Endothelial cell of umbilical vein (primary cell): ENCODE data around the gene BCAR3. TPM values are rescaled to one million over a fixed set of nuclear protein-coding genes. Genes with fewer than 3 reads are reported as not detected.

Source experiments
- BruUV-seq: library from RNA; stranded (reverse); fragments of 400-500 nt; replicated peaks from 2 replicates; lab custom pipeline; 2021; lab: Mats Ljungman, UMichigan
- CTCF ChIA-PET: fragments of 300-600, 350-600 bp; sonication (Branson Sonifier 250); formaldehyde crosslinking; loops from one replicate; lab custom pipeline; 2021; ENCODE audit warnings: antibody characterized with exemption, inconsistent platforms; lab: Charles Lee
- POLR2A ChIA-PET: fragments of 300-600, 350-600 bp; sonication (Branson Sonifier 250); formaldehyde crosslinking; loops from one replicate; lab custom pipeline; 2021; ENCODE audit warnings: antibody characterized with exemption, inconsistent platforms; lab: Charles Lee
- DNase-seq: peaks from one replicate; pipeline ENCODE4 v3.0.0-alpha.2; 2011; ENCODE audit warnings: low read depth, low spot score
- FAIRE-seq: peaks from 2 replicates; lab custom pipeline; 2011; peaks lifted over from hg19 to GRCh38; lab: Jason Lieb, UNC
- H2AFZ ChIP-seq: 2 replicates; pipeline ENCODE4 v1.6.0; 2012; ENCODE audit warnings: low read depth, low read length, control low read depth, inconsistent platforms
- H3K27ac ChIP-seq: 2 replicates; pipeline ENCODE4 v1.5.1; 2011; ENCODE audit warnings: low read depth, mild to moderate bottlenecking, control low read depth, low read length, moderate library complexity; ENCODE audit not compliant: insufficient read depth
- H3K27me3 ChIP-seq, 2 experiments: 2 replicates each; pipeline versions ENCODE4 v1.6.0 to v1.6.1; 2011; ENCODE audit warnings: low read length in 2 of 2, mixed read lengths in 1 of 2; ENCODE audit not compliant: control insufficient read depth in 2 of 2, insufficient read depth in 2 of 2
- H3K36me3 ChIP-seq, 2 experiments: 2 replicates in 1 of 2; 3 replicates in 1 of 2; pipeline ENCODE4 v1.5.1; 2011; ENCODE audit warnings: low read length in 2 of 2, mild to moderate bottlenecking in 1 of 2, moderate library complexity in 1 of 2; ENCODE audit not compliant: control insufficient read depth in 2 of 2, insufficient read depth in 2 of 2; ENCODE audit errors: extremely low read depth in 1 of 2
- H3K4me1 ChIP-seq: 3 replicates; pipeline ENCODE4 v1.5.1; 2011; ENCODE audit warnings: mild to moderate bottlenecking, low read length; ENCODE audit not compliant: control insufficient read depth, insufficient read depth; ENCODE audit errors: extremely low read depth
- H3K4me2 ChIP-seq: 2 replicates; pipeline ENCODE4 v1.6.1; 2011; ENCODE audit warnings: low read length, control low read depth, mixed read lengths; ENCODE audit not compliant: insufficient read depth
- H3K4me3 ChIP-seq, 3 experiments: fragments of 200-600 bp in 1 of 3; sonication (generic), shearing (Covaris generic) in 1 of 3; replicated peaks in 1 of 3; 2 replicates each; pipeline ENCODE4 v1.5.1; 2011 to 2016; ENCODE audit warnings: control low read depth in 3 of 3, low read length in 3 of 3, mild to moderate bottlenecking in 2 of 3, inconsistent platforms in 1 of 3, low read depth in 1 of 3, moderate library complexity in 1 of 3; ENCODE audit not compliant: insufficient read depth in 1 of 3
- H3K79me2 ChIP-seq: 2 replicates; pipeline ENCODE4 v1.6.0; 2012; ENCODE audit warnings: low read length, inconsistent platforms; ENCODE audit not compliant: control insufficient read depth, insufficient read depth
- H3K9ac ChIP-seq: replicated peaks from 2 replicates; pipeline ENCODE3; 2011; ENCODE audit warnings: low read length, control low read depth; ENCODE audit not compliant: insufficient read depth; ENCODE audit errors: extremely low read depth
- H3K9me1 ChIP-seq: replicated peaks from 3 replicates; pipeline ENCODE4 v1.6.0; 2011; ENCODE audit warnings: mild to moderate bottlenecking, low read length; ENCODE audit not compliant: control insufficient read depth, insufficient read depth; ENCODE audit errors: extremely low read depth
- H3K9me3 ChIP-seq: replicated peaks from 2 replicates; pipeline ENCODE4 v1.5.1; 2012; ENCODE audit warnings: low read length, inconsistent platforms; ENCODE audit not compliant: control insufficient read depth, insufficient read depth
- H4K20me1 ChIP-seq: replicated peaks from 2 replicates; pipeline ENCODE3; 2011; ENCODE audit warnings: mild to moderate bottlenecking, low read length; ENCODE audit not compliant: control insufficient read depth, insufficient read depth; ENCODE audit errors: extremely low read depth
- FOS ChIP-seq: IDR thresholded peaks from 2 replicates; pipeline ENCODE4 v1.6.1; 2011; ENCODE audit warnings: mild to moderate bottlenecking, low read length, moderate library complexity, borderline replicate concordance; ENCODE audit not compliant: insufficient read depth
- GATA2 ChIP-seq: IDR thresholded peaks from 2 replicates; pipeline ENCODE4 v1.7.0; 2011; ENCODE audit warnings: low read depth, mild to moderate bottlenecking, moderate library complexity, mixed read lengths, low read length; ENCODE audit not compliant: insufficient read length, insufficient read depth
- POLR2AphosphoS5 ChIP-seq: IDR thresholded peaks from 2 replicates; pipeline ENCODE4 v1.6.1; 2012; ENCODE audit warnings: low read depth, mild to moderate bottlenecking, control low read depth, low read length, moderate library complexity; ENCODE audit not compliant: insufficient read depth
- dilution Hi-C: fragments of 300-500 bp; cut with MboI; formaldehyde crosslinking; loops from one replicate; pipeline ENCODE4 v1.15.0; 2019; ENCODE audit warnings: low sequenced_read_pairs; ENCODE audit not compliant: extremely low pct_ligation_motif_present
- intact Hi-C: fragments of 100-400 bp; cut with micrococcal nuclease; formaldehyde crosslinking; loops from one replicate; pipeline ENCODE4 v1.10.0; 2022
- polyA plus RNA-seq, 4 experiments: library from polyadenylated mRNA; depleted of rRNA in 3 of 4; stranded (reverse) in 3 of 4; unstranded in 1 of 4; fragments of >200 nt; gene quantifications; 2 replicates each; pipeline versions ENCODE4 v1.2.1 to v1.2.3, GENCODE V29; 2011 to 2012; ENCODE audit warnings: missing spikeins in 1 of 4
- total RNA-seq: library from RNA; stranded (reverse); gene quantifications from 2 replicates; pipeline ENCODE4 v1.2.3, GENCODE V29; 2021
- TF ChIP-seq, protein P1 (sequence below), 2 donors: IDR thresholded peaks; 1 replicate in 1 of 2; 2 replicates in 1 of 2; pipeline ENCODE4 v1.5.1; 2011; ENCODE audit warnings: low read length in 2 of 2, mild to moderate bottlenecking in 2 of 2, moderate library complexity in 2 of 2, control low read depth in 1 of 2, inconsistent platforms in 1 of 2, low read depth in 1 of 2; ENCODE audit not compliant: insufficient read depth in 1 of 2; ENCODE audit errors: extremely low read depth in 1 of 2
- TF ChIP-seq, protein P2 (sequence below): IDR thresholded peaks from 2 replicates; pipeline ENCODE4 v1.6.1; 2011; ENCODE audit not compliant: insufficient read depth, insufficient read length

The BCAR3 gene
- total and polyA plus RNA-seq, 2 donors (not counting 3 experiments of a cell fraction or from before 2014, with no cell fraction given): 17.5 to 32.9 TPM

DNA sequence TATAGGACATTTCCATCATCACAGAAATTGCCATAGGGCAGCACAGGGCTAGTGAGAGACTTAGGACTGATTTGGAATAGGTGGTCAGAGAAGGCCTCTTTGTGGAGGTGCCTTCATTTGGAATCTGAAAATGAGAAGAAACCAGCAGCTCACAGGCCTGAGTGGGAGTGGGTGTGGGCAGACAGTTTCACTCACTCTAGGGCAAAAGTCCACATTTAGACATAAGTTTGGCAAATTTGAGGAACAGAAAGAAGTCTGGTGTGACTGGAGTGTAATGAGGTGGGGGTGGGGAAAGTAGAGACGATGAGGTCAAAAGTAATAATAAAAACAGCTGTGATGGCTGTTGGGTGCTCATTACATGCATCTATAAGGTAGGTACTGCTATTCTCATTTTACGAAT is 22.4 kb upstream of the BCAR3 start:
- TF ChIP-seq FOS (no peak), POLR2AphosphoS5 (no peak)
- TF ChIP-seq, protein P1, sequence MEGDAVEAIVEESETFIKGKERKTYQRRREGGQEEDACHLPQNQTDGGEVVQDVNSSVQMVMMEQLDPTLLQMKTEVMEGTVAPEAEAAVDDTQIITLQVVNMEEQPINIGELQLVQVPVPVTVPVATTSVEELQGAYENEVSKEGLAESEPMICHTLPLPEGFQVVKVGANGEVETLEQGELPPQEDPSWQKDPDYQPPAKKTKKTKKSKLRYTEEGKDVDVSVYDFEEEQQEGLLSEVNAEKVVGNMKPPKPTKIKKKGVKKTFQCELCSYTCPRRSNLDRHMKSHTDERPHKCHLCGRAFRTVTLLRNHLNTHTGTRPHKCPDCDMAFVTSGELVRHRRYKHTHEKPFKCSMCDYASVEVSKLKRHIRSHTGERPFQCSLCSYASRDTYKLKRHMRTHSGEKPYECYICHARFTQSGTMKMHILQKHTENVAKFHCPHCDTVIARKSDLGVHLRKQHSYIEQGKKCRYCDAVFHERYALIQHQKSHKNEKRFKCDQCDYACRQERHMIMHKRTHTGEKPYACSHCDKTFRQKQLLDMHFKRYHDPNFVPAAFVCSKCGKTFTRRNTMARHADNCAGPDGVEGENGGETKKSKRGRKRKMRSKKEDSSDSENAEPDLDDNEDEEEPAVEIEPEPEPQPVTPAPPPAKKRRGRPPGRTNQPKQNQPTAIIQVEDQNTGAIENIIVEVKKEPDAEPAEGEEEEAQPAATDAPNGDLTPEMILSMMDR (IDR thresholded peaks at IDR 0.05; ENCODE audit: extremely low read depth in 1 of 2, insufficient read depth in 1 of 2, low read depth in 1 of 2, low read length in 2 of 2): no peak
- TF ChIP-seq, protein P2, sequence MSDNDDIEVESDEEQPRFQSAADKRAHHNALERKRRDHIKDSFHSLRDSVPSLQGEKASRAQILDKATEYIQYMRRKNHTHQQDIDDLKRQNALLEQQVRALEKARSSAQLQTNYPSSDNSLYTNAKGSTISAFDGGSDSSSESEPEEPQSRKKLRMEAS: no peak
- intact Hi-C loops (no loop called here), dilution Hi-C loops (no loop called here)
- no TSS peak for BruUV-seq
- CTCF ChIA-PET: interaction anchor here (1.2 to 1.8 kb wide), 2 partner anchors 22 to 140 kb away, joined by 3 to 6 read pairs; partner anchors contain the start of gene BCAR3
- Histone ChIP-seq H4K20me1 (no peaks in the 10 kb centered on the region), H3K4me3 (no peak overlapping the region), H3K4me1 (peaks cover 12% of the 10 kb centered on the region), H3K27me3 (no peaks in the 10 kb centered on the region), H3K9me1 (no peaks in the 10 kb centered on the region), H3K9me3 (no peaks in the 10 kb centered on the region), H3K9ac (no peak overlapping the region), H3K79me2 (no peaks in the 10 kb centered on the region), H2AFZ (no peak overlapping the region), H3K36me3 (no peaks in the 10 kb centered on the region), H3K4me2 (no peak overlapping the region), H3K27ac (no peak overlapping the region)
- DNase-seq (no peak), FAIRE-seq (no peak)
- POLR2A ChIA-PET: no interaction called here

DNA sequence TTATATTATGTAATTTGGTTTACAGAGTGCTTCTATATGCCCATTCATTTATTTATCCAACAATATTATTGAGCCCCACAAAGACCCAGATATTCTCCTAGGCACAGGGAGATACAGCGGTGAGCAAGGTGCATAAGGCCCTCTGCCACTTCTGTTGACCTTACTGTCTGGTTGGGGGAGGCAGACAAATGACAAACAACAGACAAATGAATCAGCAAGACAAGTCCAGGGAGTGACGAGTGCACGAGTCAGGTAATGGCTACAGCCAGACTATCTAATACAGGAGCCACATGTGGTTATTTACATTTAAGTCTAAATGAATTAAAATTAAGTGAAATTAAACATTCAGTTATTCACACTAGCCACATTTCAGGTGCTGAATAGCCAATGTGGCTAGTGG is 22.0 kb upstream of the BCAR3 start:
- DNase-seq: no peak
- CTCF ChIA-PET: interaction anchor here (0.8 to 2.4 kb wide), 4 partner anchors 16 to 141 kb away, joined by 3 to 8 read pairs (median 3); partner anchors contain the start of gene BCAR3

More for the DNA sequence above, 22.0 kb upstream of the BCAR3 start:
- no TSS peak for BruUV-seq
- Histone ChIP-seq H3K79me2 (no peaks in the 10 kb centered on the region), H3K9ac (no peak overlapping the region), H3K27ac (no peak overlapping the region), H2AFZ (no peak overlapping the region), H3K9me3 (no peaks in the 10 kb centered on the region), H3K4me1 (peaks cover 10% of the 10 kb centered on the region), H3K4me3 (no peak overlapping the region), H4K20me1 (no peaks in the 10 kb centered on the region), H3K4me2 (no peak overlapping the region), H3K36me3 (no peaks in the 10 kb centered on the region), H3K9me1 (no peaks in the 10 kb centered on the region), H3K27me3 (no peaks in the 10 kb centered on the region)
- dilution Hi-C loops: no loop called here
- no peak for TF ChIP-seq GATA2
- TF ChIP-seq FOS: peak; percentile 41
- peak; percentile 15 for FAIRE-seq
- intact Hi-C loops: loop anchor here (2.0 kb wide), 1 partner anchor 19 kb away; no protein-coding TSS in a partner anchor
- POLR2A ChIA-PET: no interaction called here
